ENCODE results near the gene CLIC4. TPM values are rescaled to one million over a fixed set of nuclear protein-coding genes. Genes with fewer than 3 reads are reported as not detected.
A peak's percentile ranks its signal among the peaks of the same experiment; 100 is the strongest.
"Not testable (repeated sequence)": the region's sequence is repeated elsewhere in the genome, so short reads cannot be mapped to it uniquely, and the experiment has no call there.

Gene CLIC4
- total RNA-seq, 2 experiments from 2014 or later, result 14.2 to 15.5 TPM

DNA sequence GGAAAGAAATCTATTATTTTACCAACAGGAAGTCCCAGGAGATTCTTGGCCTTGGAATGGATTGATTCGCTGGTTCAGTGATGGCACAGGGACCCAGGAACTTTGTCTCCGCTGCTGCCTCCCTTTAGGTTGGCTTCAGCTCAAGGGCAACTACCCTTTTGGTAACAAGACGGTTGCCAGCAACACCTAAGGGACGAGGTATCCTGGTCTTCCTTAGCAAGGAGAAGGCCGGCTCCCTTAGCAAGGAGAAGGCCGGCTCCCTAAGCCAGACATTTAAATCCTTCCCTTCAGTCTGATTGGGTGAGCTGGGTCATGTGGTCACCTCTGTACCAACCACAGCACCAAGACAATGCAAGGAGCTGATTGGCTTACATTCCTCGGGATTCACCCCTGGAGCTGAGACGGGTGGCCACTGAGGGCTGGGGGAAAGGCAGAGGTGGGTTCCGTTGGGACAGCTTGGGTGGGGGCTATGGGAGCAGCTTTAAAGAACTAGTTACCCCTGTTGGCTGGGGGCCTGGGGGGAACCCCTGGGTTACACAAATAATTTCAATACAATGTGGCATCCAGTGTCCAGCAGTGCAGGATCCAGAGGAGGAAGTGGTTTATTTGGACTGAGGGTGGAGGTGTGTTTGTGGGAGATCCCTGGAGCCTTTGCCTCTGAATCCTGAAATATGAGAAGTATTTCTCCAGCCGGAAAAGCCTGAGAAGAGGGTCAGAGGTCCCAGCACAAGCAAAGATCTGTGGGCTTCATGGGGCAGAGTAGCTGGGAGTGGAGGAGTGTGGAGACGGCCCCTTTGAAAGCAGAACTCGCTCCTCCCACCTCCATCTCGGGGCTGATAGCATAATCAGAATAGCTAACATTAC lies 20.7 kb upstream of the CLIC4 start:
- H3K36me3 Mint-ChIP-seq (ENCODE audit: low read depth), result no peaks in the 10 kb centered on the region
- no peak overlapping the region for H3K4me3 Mint-ChIP-seq
- H3K4me1 Mint-ChIP-seq, result peaks cover 25% of the 10 kb centered on the region
- peaks cover 4% of the 10 kb centered on the region for H3K9me3 Mint-ChIP-seq
- H3K27me3 Mint-ChIP-seq, result peaks cover 4% of the 10 kb centered on the region
- H3K27ac Mint-ChIP-seq, result no peak overlapping the region
- POLR2A ChIA-PET, result no interaction called here
- CTCF ChIA-PET, result interaction anchor here (1.0 to 1.1 kb wide), 3 partner anchors 13 to 54 kb away, joined by 3 read pairs; partner anchors contain the start of gene CLIC4
- DNase-seq, result no peak

DNA sequence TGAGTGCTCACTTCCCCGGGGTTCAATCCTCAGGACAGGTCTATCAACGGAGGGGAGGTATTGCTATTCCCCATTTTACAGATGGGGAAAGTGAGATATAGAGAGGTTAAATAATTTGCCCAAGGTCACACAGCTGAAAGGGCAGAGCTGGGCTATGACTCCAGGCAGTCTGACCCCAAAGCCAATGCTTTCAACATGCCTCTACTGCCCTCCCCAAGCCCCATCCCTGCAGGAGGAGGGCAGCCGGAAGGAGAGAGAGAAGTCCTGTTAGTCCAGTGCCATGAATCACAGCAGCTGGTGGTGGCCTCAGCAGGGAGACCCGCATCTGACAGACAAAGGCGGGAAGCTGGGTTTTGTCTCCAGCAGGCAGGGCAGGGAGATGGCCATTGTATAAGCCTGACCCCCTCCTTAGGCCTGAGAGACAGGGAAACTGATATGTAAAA lies 20.0 kb upstream of the CLIC4 start:
- Mint-ChIP-seq H3K4me1 (peaks cover 25% of the 10 kb centered on the region), H3K27ac (no peak overlapping the region), H3K4me3 (no peak overlapping the region), H3K36me3 (ENCODE audit: low read depth) (no peaks in the 10 kb centered on the region), H3K9me3 (peaks cover 4% of the 10 kb centered on the region), H3K27me3 (peaks cover 4% of the 10 kb centered on the region)
- DNase-seq, result no peak
- ChIA-PET POLR2A (no interaction called here), CTCF (interaction anchor here (1.0 kb wide), 2 partner anchors 14 to 20 kb away, joined by 3 read pairs; partner anchors contain the start of gene CLIC4)

DNA sequence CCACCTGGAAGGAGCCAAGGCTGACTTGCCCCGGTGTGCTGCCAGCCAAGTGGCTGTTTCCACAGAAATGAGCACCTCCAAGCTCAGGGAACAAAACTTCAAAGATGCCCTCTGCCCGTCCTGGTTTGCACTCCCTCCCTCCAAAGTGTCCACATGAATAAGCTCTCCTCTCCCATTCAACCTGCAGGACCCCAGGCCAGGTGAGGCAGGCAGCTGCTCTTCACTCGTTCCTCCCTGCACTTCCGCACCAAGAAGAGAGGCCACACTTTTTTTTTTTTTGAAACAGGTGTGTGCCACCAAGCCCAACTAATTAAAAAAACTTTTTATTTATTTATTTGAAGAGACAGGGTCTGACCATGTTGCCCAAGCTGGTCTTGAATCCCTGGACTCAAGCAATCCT lies 18.5 kb upstream of the CLIC4 start:
- H3K9me3 Mint-ChIP-seq, result peaks cover 4% of the 10 kb centered on the region
- CTCF ChIA-PET, result interaction anchor here (0.6 to 1.5 kb wide), 4 partner anchors 10 to 479 kb away, joined by 3 to 6 read pairs (median 4); no protein-coding TSS in a partner anchor
- peaks cover 4% of the 10 kb centered on the region for H3K27me3 Mint-ChIP-seq
- no peak overlapping the region for H3K27ac Mint-ChIP-seq
- DNase-seq, result no peak
- POLR2A ChIA-PET, result interaction anchor here (0.6 kb wide), 1 partner anchor 717 kb away, joined by 6 read pairs; no protein-coding TSS in a partner anchor
- H3K4me3 Mint-ChIP-seq, result no peak overlapping the region
- H3K4me1 Mint-ChIP-seq, result peaks cover 25% of the 10 kb centered on the region
- H3K36me3 Mint-ChIP-seq (ENCODE audit: low read depth), result no peaks in the 10 kb centered on the region

DNA sequence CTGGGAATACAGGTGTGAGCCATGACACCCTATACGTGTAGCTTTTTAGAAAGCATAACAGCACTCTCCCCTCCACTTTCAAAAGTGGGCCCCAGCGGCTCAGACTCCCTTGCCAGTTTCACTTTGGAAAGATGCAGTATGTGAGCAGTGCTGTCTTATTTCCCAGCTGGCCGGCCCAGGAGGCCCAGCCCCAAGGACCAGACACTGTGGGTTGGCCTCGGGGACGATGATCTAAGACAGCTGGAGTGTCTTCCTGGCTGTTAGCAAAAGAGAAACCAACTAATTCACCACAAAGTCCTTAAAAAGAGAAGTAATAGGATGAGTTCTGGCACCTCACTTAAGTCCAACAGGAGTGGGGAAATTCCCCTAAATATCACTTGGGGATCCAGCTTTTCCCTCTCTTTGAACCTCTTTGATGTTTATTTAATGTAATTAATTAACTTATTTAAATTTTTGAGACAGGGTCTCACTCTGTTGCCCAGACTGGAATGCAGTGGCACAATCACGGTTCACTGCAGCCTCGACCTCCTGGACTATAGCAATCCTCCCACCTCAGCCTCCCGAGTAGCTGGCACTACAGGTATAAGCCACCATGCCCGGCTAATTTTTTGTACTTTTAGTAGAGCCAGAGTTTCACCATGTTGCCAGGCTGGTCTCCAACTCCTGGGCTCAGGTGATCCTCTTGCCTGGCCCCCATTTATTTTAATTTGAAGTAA lies 17.6 kb upstream of the CLIC4 start:
- DNase-seq, result no peak
- Mint-ChIP-seq H3K4me3 (no peak overlapping the region), H3K27ac (peak overlapping the region; percentile 22), H3K27me3 (peaks cover 4% of the 10 kb centered on the region), H3K36me3 (ENCODE audit: low read depth) (no peaks in the 10 kb centered on the region), H3K4me1 (peaks cover 17% of the 10 kb centered on the region), H3K9me3 (no peaks in the 10 kb centered on the region)
- ChIA-PET POLR2A (no interaction called here), CTCF (interaction anchor here (1.5 kb wide), 2 partner anchors 11 to 39 kb away, joined by 5 to 6 read pairs; no protein-coding TSS in a partner anchor)

DNA sequence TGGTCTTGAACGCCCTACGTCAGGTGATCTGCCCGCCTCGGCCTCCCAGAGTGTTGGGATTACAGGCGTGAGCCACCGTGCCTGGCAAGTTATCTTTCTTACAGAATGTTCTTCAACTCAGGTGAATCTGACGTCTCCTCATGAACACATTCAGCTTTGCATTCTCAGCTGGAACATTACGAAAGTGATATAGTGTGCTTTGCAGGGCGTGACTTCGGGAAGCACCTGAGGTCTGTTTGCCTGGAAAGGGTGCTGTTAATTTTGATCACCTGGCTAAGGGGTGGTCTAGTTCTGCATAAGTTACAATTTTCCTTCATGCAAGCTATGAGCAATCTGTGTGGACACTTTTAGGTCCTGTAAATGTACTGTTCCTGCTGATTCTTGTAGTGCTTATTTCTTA lies 16.3 kb upstream of the CLIC4 start:
- ChIA-PET POLR2A (no interaction called here), CTCF (no interaction called here)
- peaks cover 4% of the 10 kb centered on the region for H3K27me3 Mint-ChIP-seq
- H3K27ac Mint-ChIP-seq, result no peak overlapping the region
- H3K36me3 Mint-ChIP-seq (ENCODE audit: low read depth), result no peaks in the 10 kb centered on the region
- no peak overlapping the region for H3K4me3 Mint-ChIP-seq
- peaks cover 14% of the 10 kb centered on the region for H3K4me1 Mint-ChIP-seq
- no peaks in the 10 kb centered on the region for H3K9me3 Mint-ChIP-seq
- no peak for DNase-seq

DNA sequence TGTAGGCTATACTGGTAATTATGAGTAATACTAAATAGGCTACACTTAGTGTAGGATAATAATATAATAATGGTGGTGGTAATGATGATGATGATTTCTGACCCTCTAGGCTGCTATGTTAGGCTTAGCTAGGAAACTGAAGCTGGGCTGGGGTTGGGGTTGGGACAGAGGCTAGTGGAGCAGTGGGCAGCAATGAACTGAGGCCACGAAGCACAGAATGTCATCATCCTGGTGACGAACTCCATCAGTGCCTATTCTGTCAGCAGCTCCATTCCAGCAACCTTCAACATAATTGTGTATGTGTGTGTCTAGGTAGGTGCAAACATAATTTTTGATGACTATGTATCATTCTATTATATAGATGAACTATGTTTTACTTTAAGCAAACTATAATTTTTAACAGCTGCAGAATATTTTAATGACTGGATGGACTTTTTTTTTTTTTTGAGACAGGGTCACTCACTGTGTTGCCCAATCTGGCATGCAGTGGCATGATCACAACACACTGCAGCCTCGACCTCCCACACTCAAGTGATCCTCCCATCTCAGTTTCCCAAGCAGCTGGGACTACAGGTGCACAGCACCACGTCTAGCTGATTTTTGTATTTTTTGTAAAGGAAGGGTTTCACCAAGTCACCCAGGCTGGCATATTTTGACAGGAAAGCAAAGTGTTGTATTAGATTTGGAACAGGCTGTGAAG lies 12.9 kb upstream of the CLIC4 start:
- no peak for DNase-seq
- no peak overlapping the region for H3K27ac Mint-ChIP-seq
- POLR2A ChIA-PET, result no interaction called here
- H3K36me3 Mint-ChIP-seq (ENCODE audit: low read depth), result no peaks in the 10 kb centered on the region
- H3K4me1 Mint-ChIP-seq, result peaks cover 15% of the 10 kb centered on the region
- H3K9me3 Mint-ChIP-seq, result no peaks in the 10 kb centered on the region
- CTCF ChIA-PET, result interaction anchor here (2.0 to 2.2 kb wide), 2 partner anchors 36 to 103 kb away, joined by 6 read pairs; no protein-coding TSS in a partner anchor
- no peak overlapping the region for H3K4me3 Mint-ChIP-seq
- H3K27me3 Mint-ChIP-seq, result peaks cover 2% of the 10 kb centered on the region

DNA sequence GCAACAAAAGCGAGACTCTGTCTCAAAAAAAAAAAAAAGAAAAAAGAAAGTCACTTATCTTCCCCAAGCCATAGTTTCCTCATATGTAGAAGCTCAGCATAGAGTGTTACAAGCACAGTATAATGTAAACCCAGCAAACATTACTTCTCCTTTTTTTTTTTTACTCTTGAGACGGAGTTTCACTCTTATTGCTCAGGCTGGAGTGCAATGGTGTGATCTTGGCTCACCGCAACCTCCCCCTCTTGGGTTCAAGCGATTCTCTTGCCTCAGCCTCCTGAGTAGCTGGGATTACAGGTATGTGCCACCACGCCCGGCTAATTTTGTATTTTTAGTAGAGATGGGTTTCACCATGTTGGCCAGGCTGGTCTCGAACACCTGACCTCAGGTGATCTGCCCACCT lies 11.9 kb upstream of the CLIC4 start:
- H3K36me3 Mint-ChIP-seq (ENCODE audit: low read depth); H3K27me3 Mint-ChIP-seq; H3K4me1 Mint-ChIP-seq; H3K27ac Mint-ChIP-seq; H3K9me3 Mint-ChIP-seq; H3K4me3 Mint-ChIP-seq; DNase-seq: not testable (repeated sequence)
- CTCF ChIA-PET, result interaction anchor here (2.0 to 2.2 kb wide), 2 partner anchors 37 to 102 kb away, joined by 6 read pairs; no protein-coding TSS in a partner anchor
- POLR2A ChIA-PET, result interaction anchor here (0.6 kb wide), 1 partner anchor 614 kb away, joined by 5 read pairs; no protein-coding TSS in a partner anchor

DNA sequence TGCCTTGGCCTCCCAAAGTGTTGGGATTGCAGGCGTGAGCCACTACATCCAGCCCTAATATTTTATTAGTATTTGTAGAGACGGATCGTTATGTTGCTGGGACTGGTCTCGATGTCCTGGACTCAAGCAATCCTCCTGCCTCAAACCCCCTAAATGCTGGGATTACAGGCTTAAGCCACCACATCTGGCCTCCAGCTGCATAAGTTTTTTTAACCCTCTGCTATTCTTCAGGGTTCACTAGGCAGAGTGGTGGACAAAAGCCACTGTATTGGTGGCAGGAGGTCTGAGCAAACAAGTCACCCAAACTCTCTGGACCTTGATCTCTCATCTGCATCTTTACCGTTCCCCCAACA lies 10.1 kb upstream of the CLIC4 start:
- peaks cover 8% of the 10 kb centered on the region for H3K4me1 Mint-ChIP-seq
- no peak for DNase-seq
- H3K4me3 Mint-ChIP-seq, result no peak overlapping the region
- H3K27me3 Mint-ChIP-seq, result no peaks in the 10 kb centered on the region
- H3K9me3 Mint-ChIP-seq, result no peaks in the 10 kb centered on the region
- no peak overlapping the region for H3K27ac Mint-ChIP-seq
- H3K36me3 Mint-ChIP-seq (ENCODE audit: low read depth), result no peaks in the 10 kb centered on the region
- ChIA-PET CTCF (no interaction called here), POLR2A (no interaction called here)

DNA sequence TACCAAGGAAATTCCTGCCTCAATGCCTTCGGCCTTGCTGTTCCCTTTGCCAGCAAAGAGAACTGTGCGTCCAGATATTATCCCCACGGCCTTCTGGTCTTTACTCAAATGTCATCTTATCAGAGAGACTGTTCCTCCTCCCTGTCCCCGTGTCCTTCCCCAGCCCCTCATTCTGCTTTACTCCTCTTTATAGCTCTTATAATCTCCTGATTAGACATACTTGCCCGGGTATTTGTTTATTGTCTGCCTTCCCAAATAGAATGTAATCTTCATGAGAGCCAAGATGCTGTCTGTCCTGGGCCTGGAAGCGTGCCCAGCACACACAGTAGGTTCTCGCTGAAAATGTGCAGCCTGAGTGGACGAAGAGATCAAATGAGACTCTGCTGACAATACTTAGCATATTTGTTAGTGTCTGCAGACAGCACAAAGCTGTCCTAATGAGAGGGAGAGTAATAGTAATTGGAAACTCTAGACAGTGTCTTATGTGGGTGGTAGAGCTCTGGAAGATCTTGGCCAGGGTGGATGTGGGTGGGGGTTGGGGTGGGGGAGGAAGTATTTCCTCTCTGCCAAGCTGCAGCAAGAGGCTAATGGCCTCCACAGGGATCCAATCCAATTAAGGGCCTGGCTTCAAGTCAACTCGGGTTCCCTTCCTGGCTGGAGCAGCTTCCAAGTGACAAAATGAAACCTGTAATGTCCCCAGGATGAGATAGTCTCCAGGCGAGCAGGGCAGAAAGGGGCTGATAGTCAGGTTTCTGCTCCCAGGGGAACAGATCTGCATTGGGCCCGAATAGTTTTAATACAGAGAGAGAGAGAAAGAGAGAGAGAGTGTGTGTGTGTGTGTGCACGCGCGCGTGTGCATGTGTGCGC lies 9.5 kb upstream of the CLIC4 start:
- H3K4me3 Mint-ChIP-seq, result no peak overlapping the region
- no peak overlapping the region for H3K27ac Mint-ChIP-seq
- no peaks in the 10 kb centered on the region for H3K27me3 Mint-ChIP-seq
- CTCF ChIA-PET, result no interaction called here
- peaks cover 8% of the 10 kb centered on the region for H3K4me1 Mint-ChIP-seq
- H3K36me3 Mint-ChIP-seq (ENCODE audit: low read depth), result no peaks in the 10 kb centered on the region
- no peaks in the 10 kb centered on the region for H3K9me3 Mint-ChIP-seq
- POLR2A ChIA-PET, result no interaction called here
- DNase-seq, result no peak

DNA sequence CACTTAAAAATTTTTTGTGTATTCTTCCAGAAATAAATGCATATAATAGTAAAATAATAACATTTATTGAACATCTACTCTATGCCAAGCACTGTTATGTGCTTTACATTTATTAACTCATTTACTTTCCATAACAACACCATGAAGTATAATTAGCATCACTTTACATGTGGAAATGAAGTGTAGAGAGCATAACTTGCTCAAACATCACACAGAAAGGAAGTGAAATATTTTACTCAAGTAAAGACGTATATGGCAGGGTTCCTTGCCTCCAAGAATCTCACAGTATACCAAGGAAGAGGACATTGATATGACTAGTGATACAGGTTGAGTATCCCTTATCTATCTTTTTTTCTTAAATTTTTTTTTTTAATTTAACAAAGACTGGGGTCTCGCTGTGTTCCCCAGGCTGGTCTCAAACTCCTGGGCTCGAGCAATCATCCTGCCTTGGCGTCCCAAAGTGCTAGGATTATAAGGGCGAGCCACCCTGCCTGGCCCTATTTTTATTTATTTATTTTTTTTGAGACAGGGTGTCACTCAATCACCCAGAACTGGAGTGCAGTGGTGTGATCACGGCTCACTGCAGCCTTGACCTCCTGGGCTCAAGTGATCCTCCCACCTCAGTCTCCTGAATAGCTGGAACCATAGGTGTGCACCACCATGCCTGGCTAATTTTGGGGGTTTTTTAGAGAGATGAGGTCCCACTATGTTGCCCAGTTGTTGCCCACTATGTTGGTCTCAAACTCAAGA lies 7.7 kb upstream of the CLIC4 start:
- Mint-ChIP-seq H3K4me3 (no peak overlapping the region), H3K36me3 (ENCODE audit: low read depth) (no peaks in the 10 kb centered on the region), H3K9me3 (no peaks in the 10 kb centered on the region), H3K4me1 (peaks cover 16% of the 10 kb centered on the region), H3K27ac (no peak overlapping the region), H3K27me3 (no peaks in the 10 kb centered on the region)
- no peak for DNase-seq
- CTCF ChIA-PET, result interaction anchor here (0.7 kb wide), 1 partner anchor 13 kb away, joined by 3 read pairs; no protein-coding TSS in a partner anchor
- POLR2A ChIA-PET, result no interaction called here

DNA sequence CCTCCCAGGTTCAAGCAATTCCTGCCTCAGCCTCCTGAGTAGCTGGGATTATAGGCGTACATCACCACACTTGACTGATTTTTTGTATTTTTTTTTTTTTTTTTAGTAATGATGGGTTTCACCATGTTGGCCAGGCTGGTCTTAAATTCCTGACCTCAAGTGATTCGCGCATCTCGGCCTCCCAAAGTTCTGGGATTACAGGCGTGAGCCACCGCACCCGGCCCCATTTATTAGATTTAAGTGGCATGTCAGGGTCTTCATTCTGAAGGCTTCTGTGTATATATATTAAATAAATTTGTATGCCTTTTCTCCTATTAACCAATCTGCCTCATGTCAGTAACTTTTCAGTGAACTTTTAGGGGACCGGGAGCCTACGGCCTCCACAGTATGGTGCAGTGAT lies 6.0 kb upstream of the CLIC4 start:
- H3K9me3 Mint-ChIP-seq, result no peaks in the 10 kb centered on the region
- H3K27ac Mint-ChIP-seq, result no peak overlapping the region
- DNase-seq, result no peak
- ChIA-PET CTCF (interaction anchor here (0.5 to 1.5 kb wide), 4 partner anchors 34 to 794 kb away, joined by 3 to 5 read pairs (median 3); no protein-coding TSS in a partner anchor), POLR2A (no interaction called here)
- no peak overlapping the region for H3K4me3 Mint-ChIP-seq
- no peaks in the 10 kb centered on the region for H3K36me3 Mint-ChIP-seq (ENCODE audit: low read depth)
- H3K27me3 Mint-ChIP-seq, result peaks cover 10% of the 10 kb centered on the region
- H3K4me1 Mint-ChIP-seq, result peaks cover 31% of the 10 kb centered on the region

Measured in activated CD4-positive, alpha-beta T cell treated with anti-CD3 and anti-CD28 coated beads, Interleukin-2, amount 10 ng/mL, durations not matched to agents 7 days and 5 days (primary cell).